ENCODE data around the gene PPP1R36.

DNA sequence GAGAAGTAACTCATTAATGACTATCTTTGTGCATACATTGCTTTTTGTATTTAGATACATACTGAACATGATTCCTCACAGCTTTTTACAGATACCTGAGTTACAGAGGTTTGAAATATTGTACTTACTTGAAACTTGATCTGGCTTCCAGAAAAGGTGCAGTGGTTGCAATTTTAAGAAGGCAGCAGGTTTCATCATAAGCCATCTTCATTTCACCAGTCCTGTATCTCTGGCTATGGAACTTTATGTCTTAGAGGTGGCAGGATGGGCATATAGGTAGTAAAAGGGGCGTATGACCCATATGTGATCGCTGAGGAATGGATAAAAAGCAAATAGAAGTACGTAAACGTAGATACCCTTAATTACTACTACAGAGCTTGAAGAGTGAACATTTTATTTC lies 31.5 kb upstream of the PPP1R36 start:
- TF ChIP-seq, protein P1, sequence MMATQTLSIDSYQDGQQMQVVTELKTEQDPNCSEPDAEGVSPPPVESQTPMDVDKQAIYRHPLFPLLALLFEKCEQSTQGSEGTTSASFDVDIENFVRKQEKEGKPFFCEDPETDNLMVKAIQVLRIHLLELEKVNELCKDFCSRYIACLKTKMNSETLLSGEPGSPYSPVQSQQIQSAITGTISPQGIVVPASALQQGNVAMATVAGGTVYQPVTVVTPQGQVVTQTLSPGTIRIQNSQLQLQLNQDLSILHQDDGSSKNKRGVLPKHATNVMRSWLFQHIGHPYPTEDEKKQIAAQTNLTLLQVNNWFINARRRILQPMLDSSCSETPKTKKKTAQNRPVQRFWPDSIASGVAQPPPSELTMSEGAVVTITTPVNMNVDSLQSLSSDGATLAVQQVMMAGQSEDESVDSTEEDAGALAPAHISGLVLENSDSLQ (IDR thresholded peaks at IDR 0.05): no peak
- TF ChIP-seq SP1 (IDR thresholded peaks at IDR 0.05) (no peak), ZNF384 (IDR thresholded peaks at IDR 0.05) (no peak), BHLHE40 (IDR thresholded peaks at IDR 0.05; ENCODE audit: borderline replicate concordance) (no peak), L3MBTL2 (conservative IDR thresholded peaks at IDR 0.05) (no peak), ARNT (IDR thresholded peaks at IDR 0.05) (no peak), ELF4 (IDR thresholded peaks at IDR 0.05) (no peak)

All from HEK293T (cell line).